DMS 273 (cell line): Measurements from ENCODE around the gene EEF2K.
"Not testable (repeated sequence)": the region's sequence is repeated elsewhere in the genome, so short reads cannot be mapped to it uniquely, and the experiment has no call there.

Experiments used
- DNase-seq: peaks from one replicate; lab custom pipeline; 2025; ENCODE audit not compliant: unreplicated experiment; lab: John Stamatoyannopoulos, UW

The EEF2K gene

DNA sequence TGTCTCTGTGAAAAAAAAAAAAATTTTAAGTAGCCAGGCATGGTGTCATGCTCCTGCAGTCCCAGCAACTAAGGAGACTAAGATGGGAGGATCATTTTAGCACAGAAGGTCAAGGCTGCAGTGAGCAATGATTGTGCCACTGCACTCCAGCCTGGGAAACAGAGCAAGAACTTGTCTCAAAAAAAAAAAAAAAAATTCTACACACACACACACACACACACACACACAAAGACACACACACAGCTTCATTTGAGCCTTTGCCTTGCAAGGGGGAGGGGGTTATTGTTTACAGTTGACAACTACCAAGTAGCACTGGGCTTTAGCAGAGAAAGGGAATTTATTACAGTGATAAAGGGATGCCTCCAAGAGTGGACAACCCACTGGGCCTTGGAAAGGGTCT lies 86.2 kb downstream of the EEF2K start:
- DNase-seq, result no peak

GRCh38 chr16:22293137-22294106 lies 87.3 kb downstream of the EEF2K start:
- DNase-seq, result no peak

- DNase-seq, result peak; percentile 65
Observed at GRCh38 chr16:22296225-22297113, 90.4 kb downstream of the EEF2K start.

DNA sequence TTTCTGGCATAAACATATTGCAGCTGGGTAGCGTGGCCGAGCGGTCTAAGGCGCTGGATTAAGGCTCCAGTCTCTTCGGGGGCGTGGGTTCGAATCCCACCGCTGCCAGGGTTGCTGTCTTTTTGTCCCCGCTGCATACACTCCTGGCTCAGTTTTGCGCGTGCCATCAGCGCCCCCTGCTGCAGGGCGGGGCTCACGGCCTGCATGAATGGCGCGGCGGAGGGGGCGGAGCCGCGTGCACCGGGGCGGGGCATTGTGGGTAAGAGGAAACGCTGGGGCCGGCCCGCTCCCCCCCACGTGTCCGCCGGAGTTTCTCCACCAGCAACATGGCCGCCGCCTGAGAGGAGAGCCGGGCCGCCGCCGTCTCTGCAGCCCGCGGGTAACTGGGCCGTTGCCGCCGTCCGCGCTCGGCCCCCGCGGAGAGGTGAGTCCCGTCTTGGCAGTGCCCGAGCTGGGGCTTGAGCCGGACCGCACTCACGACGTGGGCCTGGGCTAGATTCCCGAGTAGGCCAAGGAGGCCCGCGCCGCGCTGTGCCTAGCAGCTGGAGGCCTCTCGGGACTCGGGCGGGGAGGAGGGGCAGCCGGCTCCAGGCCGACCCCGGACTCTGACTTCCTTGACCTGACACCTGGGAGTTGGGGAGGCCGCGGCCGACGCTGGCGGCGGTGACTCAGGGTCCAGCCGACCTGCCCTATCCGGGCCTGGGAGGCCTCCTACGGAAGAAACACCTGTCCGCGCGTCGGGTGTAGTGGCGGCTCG lies 91.2 kb downstream of the EEF2K start, which contains the start of gene POLR3E:
POLR3E (plus strand) TSS at position 296 of the 757 bp plus-strand sequence. CDS start 5,560 bp downstream, outside the sequence.
- DNase-seq, result peak; percentile 99

GRCh38 chr16:22297871-22298733 lies 92.0 kb downstream of the EEF2K start:
- peak; percentile 96 for DNase-seq

- peak; percentile 35 for DNase-seq
Observed at GRCh38 chr16:22299036-22299435, 93.0 kb downstream of the EEF2K start.

- DNase-seq, result peak; percentile 82
Observed at GRCh38 chr16:22300427-22301071, 94.5 kb downstream of the EEF2K start.

DNA sequence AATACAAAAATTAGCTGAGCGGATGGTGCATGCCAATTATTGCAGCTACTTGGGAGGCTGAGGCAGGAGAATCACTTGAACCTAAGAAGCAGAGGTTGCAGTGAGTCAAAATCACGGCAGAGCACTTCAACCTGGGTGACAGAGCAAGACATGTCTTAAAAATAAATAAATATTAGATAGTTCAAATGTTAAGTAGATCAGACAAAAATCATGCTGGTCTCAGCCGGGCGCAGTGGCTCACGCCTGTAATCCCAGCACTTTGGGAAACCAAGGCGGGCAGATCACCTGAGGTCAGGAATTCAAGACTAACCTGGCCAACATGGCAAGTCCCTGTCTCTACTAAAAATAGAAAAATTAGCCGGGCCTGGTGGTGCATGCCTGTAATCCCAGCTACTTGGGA lies 95.3 kb downstream of the EEF2K start:
- not testable (repeated sequence) for DNase-seq

DNA sequence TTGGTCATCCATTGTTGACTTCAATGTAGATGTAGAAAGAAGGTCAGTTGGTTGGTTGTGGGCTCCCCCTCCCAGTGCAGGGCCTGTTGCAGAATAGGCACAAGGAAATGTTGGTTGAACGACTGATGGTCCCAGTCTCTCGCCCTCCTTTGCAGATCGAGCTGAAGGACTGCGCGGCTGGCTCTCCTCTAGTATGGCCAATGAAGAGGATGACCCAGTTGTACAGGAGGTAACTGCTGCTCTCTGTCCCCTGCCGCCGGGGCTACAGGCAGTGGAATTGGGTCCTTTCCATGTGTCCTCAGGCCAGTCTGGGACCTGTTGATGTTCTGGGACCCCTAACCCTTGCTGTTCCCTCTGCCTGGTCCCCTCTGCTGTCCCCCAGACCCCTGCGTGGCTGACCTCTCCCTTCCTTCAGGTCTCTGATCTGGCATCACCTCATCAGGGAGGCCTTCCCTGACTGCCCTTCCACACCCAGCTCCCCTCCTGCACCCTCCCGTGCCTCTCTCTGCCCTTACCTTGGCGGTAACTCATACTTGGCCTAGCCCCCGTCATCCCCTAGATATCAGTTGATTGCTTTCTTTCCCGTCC lies 96.8 kb downstream of the EEF2K start:
- no peak for DNase-seq

DNA sequence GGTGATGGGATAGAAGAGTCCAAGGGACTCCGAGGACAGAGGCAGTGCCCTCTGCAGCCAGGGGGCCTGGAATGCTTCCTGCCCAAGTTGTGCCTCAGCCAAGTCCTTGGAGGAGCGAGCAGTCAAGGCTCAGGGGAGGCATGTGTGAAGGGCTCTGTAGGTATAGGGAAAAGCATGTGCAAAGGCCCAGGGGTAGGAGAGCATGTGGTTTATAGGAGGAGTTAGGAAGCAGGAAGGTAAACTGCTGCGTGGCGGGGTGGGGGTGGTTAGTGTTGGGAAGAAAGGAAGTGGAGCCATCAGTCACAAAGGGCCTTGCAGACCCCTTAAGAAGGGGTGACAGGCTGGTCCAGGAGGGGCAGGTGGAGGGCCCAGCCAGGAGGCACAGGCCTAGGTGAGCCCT lies 98.3 kb downstream of the EEF2K start:
- no peak for DNase-seq

GRCh38 chr16:22306788-22307187 lies 100.7 kb downstream of the EEF2K start:
- DNase-seq, result no peak

DNA sequence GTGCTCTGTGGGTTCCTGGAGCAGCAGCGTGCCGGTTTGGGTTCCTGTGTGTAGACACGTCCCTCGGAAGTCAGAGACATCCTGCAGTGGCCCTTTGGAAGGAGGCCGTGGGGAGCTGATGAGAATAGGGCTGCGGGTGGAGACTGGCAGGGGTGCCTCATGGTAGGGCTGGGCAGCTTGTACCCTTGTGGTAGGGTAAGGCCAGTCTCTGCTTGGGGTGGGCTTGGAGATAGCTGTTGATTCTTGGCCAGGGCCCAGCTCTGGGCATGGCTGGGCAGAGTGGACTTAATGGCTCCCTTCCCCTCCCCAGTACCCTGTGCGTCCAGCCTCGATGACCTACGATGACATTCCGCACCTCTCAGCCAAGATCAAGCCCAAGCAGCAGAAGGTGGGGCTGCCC lies 101.8 kb downstream of the EEF2K start:
- no peak for DNase-seq

GRCh38 chr16:22308824-22309520 lies 102.9 kb downstream of the EEF2K start:
- no peak for DNase-seq

- no peak for DNase-seq
Observed at GRCh38 chr16:22311520-22311919, 105.4 kb downstream of the EEF2K start.

- peak; percentile 39 for DNase-seq
Observed at GRCh38 chr16:22312897-22313781, 107.1 kb downstream of the EEF2K start.

DNA sequence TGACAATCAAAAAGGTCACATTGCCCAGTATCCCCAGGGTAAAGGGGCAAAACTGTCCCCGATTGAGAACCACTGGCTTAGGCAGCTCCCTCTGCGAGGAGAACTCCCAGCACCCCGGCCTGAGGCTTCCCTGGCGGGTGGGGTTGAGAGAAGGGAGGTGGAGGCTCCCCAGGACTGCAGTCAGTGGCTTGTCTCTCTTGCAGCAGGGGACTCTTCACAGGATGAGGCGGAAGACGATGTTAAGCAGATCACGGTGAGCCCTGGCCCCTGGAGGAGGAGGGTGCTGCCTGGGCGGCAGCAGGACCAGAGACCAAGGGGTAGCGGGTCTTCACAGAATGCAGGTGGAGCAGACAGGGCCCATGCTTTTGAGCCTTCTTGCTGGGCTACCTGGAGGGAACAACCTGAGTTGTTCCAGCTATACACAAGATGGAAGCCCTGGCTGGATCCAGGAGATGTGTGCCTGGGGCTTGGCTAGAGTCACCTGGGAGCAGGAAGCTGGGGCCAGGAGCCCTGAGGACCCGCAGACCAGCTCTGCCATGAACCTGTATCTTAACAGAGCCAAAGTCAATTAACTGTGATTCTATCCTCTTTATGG lies 107.9 kb downstream of the EEF2K start:
- DNase-seq, result no peak
